ENCODE measurements around the gene STK39. TPM values are rescaled to one million over a fixed set of nuclear protein-coding genes. Genes with fewer than 3 reads are reported as not detected.

Gene STK39
- total and polyA plus RNA-seq, 2 donors (not counting 1 experiment from before 2014, with no cell fraction given) = 2.3 to 14.6 TPM

DNA sequence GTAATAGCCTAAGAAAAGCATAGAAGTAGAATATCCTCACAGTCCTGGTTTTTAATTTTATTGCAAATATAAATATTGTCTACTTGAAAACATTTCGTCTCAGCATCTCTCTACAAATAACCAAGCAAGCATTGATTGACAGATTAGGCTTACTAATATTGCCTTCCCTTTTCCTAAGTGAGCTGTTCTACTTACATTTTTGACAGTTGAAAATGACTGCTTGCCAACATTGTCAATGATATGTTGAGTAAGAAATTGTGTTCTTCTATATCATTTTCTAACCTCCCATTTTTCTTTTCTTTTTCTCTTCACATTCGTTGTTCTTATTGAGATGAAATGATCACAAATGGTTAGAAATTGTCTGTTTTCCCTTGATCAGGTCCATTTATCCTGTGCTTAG, 47.0 kb upstream of the STK39 start:
- no peak overlapping the region for H3K27ac ChIP-seq (ENCODE audit: low read length in 2 of 2)
- no peaks in the 10 kb centered on the region for H3K9me3 ChIP-seq (ENCODE audit: control extremely low read depth in 1 of 3, control insufficient read depth in 2 of 3, insufficient read depth in 1 of 3, low read length in 2 of 3)
- ATAC-seq (ENCODE audit: low read depth) = no peak
- H3K9ac ChIP-seq (ENCODE audit: low read length) = no peak overlapping the region
- H3K4me2 ChIP-seq (replicated peaks; ENCODE audit: low read depth, low read length, poor library complexity, severe bottlenecking) = no peak overlapping the region
- H3K9me3 Mint-ChIP-seq (ENCODE audit: insufficient read depth) = no peaks in the 10 kb centered on the region
- H3K27ac Mint-ChIP-seq = no peak overlapping the region
- no peak overlapping the region for H2AFZ ChIP-seq (ENCODE audit: insufficient read depth, low read depth, low read length, poor library complexity, severe bottlenecking)
- no peaks in the 10 kb centered on the region for H3K27me3 ChIP-seq (replicated peaks in 1 of 4; ENCODE audit: control extremely low read depth in 1 of 4, control insufficient read depth in 3 of 4, insufficient read depth in 4 of 4, low read length in 3 of 4)
- no peaks in the 10 kb centered on the region for H3K4me1 ChIP-seq (ENCODE audit: control insufficient read depth in 2 of 2, insufficient read depth in 2 of 2, low read length in 2 of 2)
- POLR2A ChIA-PET = no interaction called here
- H3K4me3 ChIP-seq (ENCODE audit: control extremely low read depth in 1 of 5, extremely low read depth in 1 of 5, insufficient read depth in 1 of 5, low read depth in 2 of 5, low read length in 4 of 5) = no peak overlapping the region
- no peaks in the 10 kb centered on the region for H4K20me1 ChIP-seq (ENCODE audit: control insufficient read depth, insufficient read depth, low read length, poor library complexity, severe bottlenecking)
- H3K36me3 ChIP-seq (replicated peaks in 1 of 2; ENCODE audit: control extremely low read depth in 1 of 2, control insufficient read depth in 1 of 2, extremely low read depth in 1 of 2, insufficient read depth in 2 of 2, low read length in 1 of 2) = no peaks in the 10 kb centered on the region
- DNase-seq = no peak
- no peaks in the 10 kb centered on the region for H3K27me3 Mint-ChIP-seq
- H3K79me2 ChIP-seq (ENCODE audit: control insufficient read depth, insufficient read depth, low read length) = no peaks in the 10 kb centered on the region
- no peak for TF ChIP-seq EZH2 (IDR thresholded peaks at IDR 0.05; ENCODE audit: borderline replicate concordance, insufficient read depth, low read depth, low read length, poor library complexity, severe bottlenecking)
- TF ChIP-seq, protein P1, sequence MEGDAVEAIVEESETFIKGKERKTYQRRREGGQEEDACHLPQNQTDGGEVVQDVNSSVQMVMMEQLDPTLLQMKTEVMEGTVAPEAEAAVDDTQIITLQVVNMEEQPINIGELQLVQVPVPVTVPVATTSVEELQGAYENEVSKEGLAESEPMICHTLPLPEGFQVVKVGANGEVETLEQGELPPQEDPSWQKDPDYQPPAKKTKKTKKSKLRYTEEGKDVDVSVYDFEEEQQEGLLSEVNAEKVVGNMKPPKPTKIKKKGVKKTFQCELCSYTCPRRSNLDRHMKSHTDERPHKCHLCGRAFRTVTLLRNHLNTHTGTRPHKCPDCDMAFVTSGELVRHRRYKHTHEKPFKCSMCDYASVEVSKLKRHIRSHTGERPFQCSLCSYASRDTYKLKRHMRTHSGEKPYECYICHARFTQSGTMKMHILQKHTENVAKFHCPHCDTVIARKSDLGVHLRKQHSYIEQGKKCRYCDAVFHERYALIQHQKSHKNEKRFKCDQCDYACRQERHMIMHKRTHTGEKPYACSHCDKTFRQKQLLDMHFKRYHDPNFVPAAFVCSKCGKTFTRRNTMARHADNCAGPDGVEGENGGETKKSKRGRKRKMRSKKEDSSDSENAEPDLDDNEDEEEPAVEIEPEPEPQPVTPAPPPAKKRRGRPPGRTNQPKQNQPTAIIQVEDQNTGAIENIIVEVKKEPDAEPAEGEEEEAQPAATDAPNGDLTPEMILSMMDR (IDR thresholded peaks at IDR 0.05) = no peak
- intact Hi-C loops (cut with micrococcal nuclease) = no loop called here
- no peaks in the 10 kb centered on the region for H3K4me1 Mint-ChIP-seq
- CTCF ChIA-PET = interaction anchor here (0.5 to 1.1 kb wide), 2 partner anchors 120 to 160 kb away, joined by 3 read pairs; no protein-coding TSS in a partner anchor
- no CpG with 5 or more reads among the region's 2 CpGs for WGBS (ENCODE audit: insufficient coverage)
- H3K4me3 Mint-ChIP-seq = no peak overlapping the region

DNA sequence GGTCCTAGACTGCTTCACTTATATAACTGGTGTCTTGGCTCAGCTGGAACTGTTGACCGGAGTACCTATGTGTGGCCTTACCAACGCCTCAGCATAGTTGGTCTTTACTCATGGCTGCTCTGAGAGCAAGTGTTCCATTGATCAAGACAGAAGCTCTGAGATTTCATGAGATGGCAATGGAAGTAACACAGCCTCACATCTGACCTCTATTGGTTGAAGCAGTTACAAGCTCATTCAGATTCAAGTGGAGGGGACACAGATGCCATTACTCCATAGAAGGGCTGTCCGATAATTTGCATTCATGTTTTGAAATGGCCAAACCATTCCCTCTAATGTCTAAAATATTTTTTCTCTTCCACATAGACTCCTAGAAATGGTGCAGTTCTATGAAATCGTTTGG, 46.4 kb upstream of the STK39 start:
- POLR2A ChIA-PET = no interaction called here
- intact Hi-C loops (cut with micrococcal nuclease) = no loop called here

More for the DNA sequence above, 46.4 kb upstream of the STK39 start:
- Histone ChIP-seq H3K4me1 (ENCODE audit: control insufficient read depth in 2 of 2, insufficient read depth in 2 of 2, low read length in 2 of 2) (no peaks in the 10 kb centered on the region), H3K79me2 (ENCODE audit: control insufficient read depth, insufficient read depth, low read length) (no peaks in the 10 kb centered on the region), H3K36me3 (replicated peaks in 1 of 2; ENCODE audit: control extremely low read depth in 1 of 2, control insufficient read depth in 1 of 2, extremely low read depth in 1 of 2, insufficient read depth in 2 of 2, low read length in 1 of 2) (no peaks in the 10 kb centered on the region), H4K20me1 (ENCODE audit: control insufficient read depth, insufficient read depth, low read length, poor library complexity, severe bottlenecking) (no peaks in the 10 kb centered on the region), H3K27me3 (replicated peaks in 1 of 4; ENCODE audit: control extremely low read depth in 1 of 4, control insufficient read depth in 3 of 4, insufficient read depth in 4 of 4, low read length in 3 of 4) (no peaks in the 10 kb centered on the region), H3K9ac (ENCODE audit: low read length) (no peak overlapping the region), H3K4me2 (replicated peaks; ENCODE audit: low read depth, low read length, poor library complexity, severe bottlenecking) (no peak overlapping the region), H3K9me3 (ENCODE audit: control extremely low read depth in 1 of 3, control insufficient read depth in 2 of 3, insufficient read depth in 1 of 3, low read length in 2 of 3) (no peaks in the 10 kb centered on the region), H3K27ac (ENCODE audit: low read length in 2 of 2) (no peak overlapping the region), H2AFZ (ENCODE audit: insufficient read depth, low read depth, low read length, poor library complexity, severe bottlenecking) (no peak overlapping the region), H3K4me3 (ENCODE audit: control extremely low read depth in 1 of 5, extremely low read depth in 1 of 5, insufficient read depth in 1 of 5, low read depth in 2 of 5, low read length in 4 of 5) (no peak overlapping the region)
- 100% methylated on average over 1 of the region's 4 CpGs for WGBS (ENCODE audit: insufficient coverage)
- H3K4me3 Mint-ChIP-seq = no peak overlapping the region
- H3K27me3 Mint-ChIP-seq = no peaks in the 10 kb centered on the region
- no peak for ATAC-seq (ENCODE audit: low read depth)
- H3K9me3 Mint-ChIP-seq (ENCODE audit: insufficient read depth) = no peaks in the 10 kb centered on the region
- no peak for TF ChIP-seq EZH2 (IDR thresholded peaks at IDR 0.05; ENCODE audit: borderline replicate concordance, insufficient read depth, low read depth, low read length, poor library complexity, severe bottlenecking)
- TF ChIP-seq, protein P1 (IDR thresholded peaks at IDR 0.05) = no peak
- H3K27ac Mint-ChIP-seq = no peak overlapping the region
- no peak for DNase-seq
- H3K4me1 Mint-ChIP-seq = no peaks in the 10 kb centered on the region
- CTCF ChIA-PET = interaction anchor here (0.5 to 1.1 kb wide), 2 partner anchors 119 to 160 kb away, joined by 3 read pairs; no protein-coding TSS in a partner anchor

Measured in B cell (primary cell).